ENCODE measurements around the gene AUTS2.
"Not testable (repeated sequence)": the region's sequence is repeated elsewhere in the genome, so short reads cannot be mapped to it uniquely, and the experiment has no call there.

AUTS2 gene

GRCh38 chr7:70579397-70580097 lies 981.3 kb downstream of the AUTS2 start:
- FAIRE-seq, result no peak

- FAIRE-seq, result no peak
Measured at GRCh38 chr7:70580161-70580560, 981.9 kb downstream of the AUTS2 start.

- no peak for FAIRE-seq
Measured at GRCh38 chr7:70582927-70583895, 984.9 kb downstream of the AUTS2 start.

GRCh38 chr7:70583965-70584883 lies 985.9 kb downstream of the AUTS2 start:
- no peak for FAIRE-seq

- no peak for FAIRE-seq
Measured at GRCh38 chr7:70585071-70585470, 986.8 kb downstream of the AUTS2 start.

- FAIRE-seq, result no peak
Measured at GRCh38 chr7:70586822-70587221, 988.5 kb downstream of the AUTS2 start.

- FAIRE-seq, result no peak
Measured at GRCh38 chr7:70587739-70588138, 989.5 kb downstream of the AUTS2 start.

- no peak for FAIRE-seq
Measured at GRCh38 chr7:70588191-70588921, 990.1 kb downstream of the AUTS2 start.

GRCh38 chr7:70589010-70589409 lies 990.7 kb downstream of the AUTS2 start:
- FAIRE-seq, result no peak

- no peak for FAIRE-seq
Measured at GRCh38 chr7:70589590-70589989, 991.3 kb downstream of the AUTS2 start.

- no peak for FAIRE-seq
Measured at GRCh38 chr7:70590126-70590854, 992.0 kb downstream of the AUTS2 start.

- no peak for FAIRE-seq
Measured at GRCh38 chr7:70591643-70592042, 993.4 kb downstream of the AUTS2 start.

GRCh38 chr7:70592171-70592570 lies 993.9 kb downstream of the AUTS2 start:
- FAIRE-seq, result no peak

GRCh38 chr7:70594170-70594569 lies 995.9 kb downstream of the AUTS2 start:
- no peak for FAIRE-seq

- not testable (repeated sequence) for FAIRE-seq
Measured at GRCh38 chr7:70594885-70595284, 996.6 kb downstream of the AUTS2 start.

- FAIRE-seq, result no peak
Measured at GRCh38 chr7:70595370-70595754, 997.1 kb downstream of the AUTS2 start.

- FAIRE-seq, result no peak
Measured at GRCh38 chr7:70595755-70596597, 997.7 kb downstream of the AUTS2 start.

- FAIRE-seq, result no peak
Measured at GRCh38 chr7:70596598-70596913, 998.3 kb downstream of the AUTS2 start.

- FAIRE-seq, result no peak
Measured at GRCh38 chr7:70597066-70597465, 998.8 kb downstream of the AUTS2 start.

GRCh38 chr7:70598976-70599375 lies 1000.7 kb downstream of the AUTS2 start:
- FAIRE-seq, result no peak

Measured in A204.1 (cell line).